NCI-H2171 treated with DMSO at 0.1 percent for 48 hours (cell line): ENCODE data around the gene FST.

Experiments used
- DNase-seq: peaks from one replicate; lab custom pipeline; 2025; lab: John Stamatoyannopoulos, UW

FST gene

GRCh38 chr5:53473633-53474032, 6.8 kb upstream of the FST start:
- DNase-seq, result no peak

GRCh38 chr5:53475320-53475719, 5.1 kb upstream of the FST start:
- DNase-seq, result no peak

- DNase-seq, result no peak
These were observed 4.4 kb upstream of the FST start for GRCh38 chr5:53476019-53476418.

GRCh38 chr5:53476531-53477480, 3.6 kb upstream of the FST start:
- no peak for DNase-seq

- peak; percentile 85 for DNase-seq
These were observed 1.9 kb upstream of the FST start for GRCh38 chr5:53478411-53479044.

- no peak for DNase-seq
These were observed 1.3 kb upstream of the FST start for GRCh38 chr5:53479045-53479589.

GRCh38 chr5:53479590-53480415, 626 bp upstream of the FST start:
- peak; percentile 68 for DNase-seq

GRCh38 chr5:53481159-53481886, 894 bp downstream of the FST start:
- DNase-seq, result no peak

GRCh38 chr5:53481887-53482716, 1.7 kb downstream of the FST start:
- DNase-seq, result peak; percentile 21

GRCh38 chr5:53482717-53483638, 2.5 kb downstream of the FST start:
- no peak for DNase-seq

- no peak for DNase-seq
These were observed 7.0 kb downstream of the FST start for GRCh38 chr5:53487436-53487835.

- DNase-seq, result no peak
These were observed 7.8 kb downstream of the FST start for GRCh38 chr5:53488195-53488722.

GRCh38 chr5:53490747-53491146, 10.3 kb downstream of the FST start:
- peak; percentile 24 for DNase-seq

GRCh38 chr5:53501054-53501453, 20.6 kb downstream of the FST start:
- no peak for DNase-seq

- DNase-seq, result no peak
These were observed 23.3 kb downstream of the FST start for GRCh38 chr5:53503562-53504218.

GRCh38 chr5:53507013-53507412, 26.6 kb downstream of the FST start:
- DNase-seq, result no peak

GRCh38 chr5:53508125-53508524, 27.7 kb downstream of the FST start:
- no peak for DNase-seq

GRCh38 chr5:53512539-53512938, 32.1 kb downstream of the FST start:
- DNase-seq, result no peak

- DNase-seq, result no peak
These were observed 35.6 kb downstream of the FST start for GRCh38 chr5:53515988-53516387.
